Measurements from ENCODE around the gene OR5H1.
"Not testable (repeated sequence)": the region's sequence is repeated elsewhere in the genome, so short reads cannot be mapped to it uniquely, and the experiment has no call there.

The OR5H1 gene

GRCh38 chr3:98114264-98114663, 16.3 kb upstream of the OR5H1 start:
- TF ChIP-seq, protein P1, sequence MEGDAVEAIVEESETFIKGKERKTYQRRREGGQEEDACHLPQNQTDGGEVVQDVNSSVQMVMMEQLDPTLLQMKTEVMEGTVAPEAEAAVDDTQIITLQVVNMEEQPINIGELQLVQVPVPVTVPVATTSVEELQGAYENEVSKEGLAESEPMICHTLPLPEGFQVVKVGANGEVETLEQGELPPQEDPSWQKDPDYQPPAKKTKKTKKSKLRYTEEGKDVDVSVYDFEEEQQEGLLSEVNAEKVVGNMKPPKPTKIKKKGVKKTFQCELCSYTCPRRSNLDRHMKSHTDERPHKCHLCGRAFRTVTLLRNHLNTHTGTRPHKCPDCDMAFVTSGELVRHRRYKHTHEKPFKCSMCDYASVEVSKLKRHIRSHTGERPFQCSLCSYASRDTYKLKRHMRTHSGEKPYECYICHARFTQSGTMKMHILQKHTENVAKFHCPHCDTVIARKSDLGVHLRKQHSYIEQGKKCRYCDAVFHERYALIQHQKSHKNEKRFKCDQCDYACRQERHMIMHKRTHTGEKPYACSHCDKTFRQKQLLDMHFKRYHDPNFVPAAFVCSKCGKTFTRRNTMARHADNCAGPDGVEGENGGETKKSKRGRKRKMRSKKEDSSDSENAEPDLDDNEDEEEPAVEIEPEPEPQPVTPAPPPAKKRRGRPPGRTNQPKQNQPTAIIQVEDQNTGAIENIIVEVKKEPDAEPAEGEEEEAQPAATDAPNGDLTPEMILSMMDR (IDR thresholded peaks at IDR 0.05; ENCODE audit: low read depth, low read length) = no peak
- no peak overlapping the region for H3K4me3 ChIP-seq (replicated peaks in 1 of 2; ENCODE audit: low read depth in 2 of 2, low read length in 2 of 2)
- no peak for DNase-seq (ENCODE audit: low read depth in 2 of 2)

GRCh38 chr3:98115717-98116116, 14.8 kb upstream of the OR5H1 start:
- TF ChIP-seq, protein P1 (IDR thresholded peaks at IDR 0.05; ENCODE audit: low read depth, low read length) = no peak
- DNase-seq (ENCODE audit: low read depth in 2 of 2) = no peak
- no peak overlapping the region for H3K4me3 ChIP-seq (replicated peaks in 1 of 2; ENCODE audit: low read depth in 2 of 2, low read length in 2 of 2)

GRCh38 chr3:98136631-98137030, 6.1 kb downstream of the OR5H1 start:
- DNase-seq (ENCODE audit: low read depth in 2 of 2) = no peak
- TF ChIP-seq, protein P1 (IDR thresholded peaks at IDR 0.05; ENCODE audit: low read depth, low read length) = no peak
- no peak overlapping the region for H3K4me3 ChIP-seq (replicated peaks in 1 of 2; ENCODE audit: low read depth in 2 of 2, low read length in 2 of 2)

GRCh38 chr3:98137826-98138557, 7.5 kb downstream of the OR5H1 start:
- DNase-seq (ENCODE audit: low read depth in 2 of 2); H3K4me3 ChIP-seq (replicated peaks in 1 of 2; ENCODE audit: low read depth in 2 of 2, low read length in 2 of 2): not testable (repeated sequence)

DNA sequence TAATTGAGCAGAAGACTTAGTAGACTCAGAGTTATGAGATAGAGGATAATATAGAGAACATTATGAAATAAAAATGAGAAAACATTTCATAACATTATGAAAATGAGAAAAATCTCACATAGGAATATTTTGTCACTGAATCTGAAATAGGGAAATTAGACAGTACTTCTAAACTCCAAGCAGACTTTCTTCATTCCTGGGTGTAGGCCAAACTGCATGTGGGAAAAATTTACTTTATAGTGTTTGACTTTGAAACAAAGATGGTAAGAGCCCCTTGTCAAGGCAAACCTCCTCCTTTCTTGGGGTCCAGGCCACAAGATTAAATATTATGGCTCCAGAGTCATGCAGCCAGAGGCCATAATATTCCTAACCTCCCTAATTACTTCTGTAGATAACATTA, 10.0 kb downstream of the OR5H1 start:
- no peak overlapping the region for H3K4me3 ChIP-seq (replicated peaks in 1 of 2; ENCODE audit: low read depth in 2 of 2, low read length in 2 of 2)
- TF ChIP-seq, protein P1 (IDR thresholded peaks at IDR 0.05; ENCODE audit: low read depth, low read length) = no peak
- DNase-seq (ENCODE audit: low read depth in 2 of 2) = no peak

- no peak for DNase-seq (ENCODE audit: low read depth in 2 of 2)
- TF ChIP-seq, protein P1 (IDR thresholded peaks at IDR 0.05; ENCODE audit: low read depth, low read length) = no peak
- no peak within 1 kb of the TSS for H3K4me3 ChIP-seq (replicated peaks in 1 of 2; ENCODE audit: low read depth in 2 of 2, low read length in 2 of 2)
Observed at GRCh38 chr3:98147179-98147578, 16.7 kb downstream of the OR5H1 start, which contains the start of gene OR5H14. Gene OR5H14 (plus strand): TSS chr3:98147479. CDS start chr3:98149386, 1,907 bp downstream.

- DNase-seq (ENCODE audit: low read depth in 2 of 2) = no peak
- TF ChIP-seq, protein P1 (IDR thresholded peaks at IDR 0.05; ENCODE audit: low read depth, low read length) = no peak
- no peak overlapping the region for H3K4me3 ChIP-seq (replicated peaks in 1 of 2; ENCODE audit: low read depth in 2 of 2, low read length in 2 of 2)
Observed at GRCh38 chr3:98148751-98149150, 18.2 kb downstream of the OR5H1 start.

DNA sequence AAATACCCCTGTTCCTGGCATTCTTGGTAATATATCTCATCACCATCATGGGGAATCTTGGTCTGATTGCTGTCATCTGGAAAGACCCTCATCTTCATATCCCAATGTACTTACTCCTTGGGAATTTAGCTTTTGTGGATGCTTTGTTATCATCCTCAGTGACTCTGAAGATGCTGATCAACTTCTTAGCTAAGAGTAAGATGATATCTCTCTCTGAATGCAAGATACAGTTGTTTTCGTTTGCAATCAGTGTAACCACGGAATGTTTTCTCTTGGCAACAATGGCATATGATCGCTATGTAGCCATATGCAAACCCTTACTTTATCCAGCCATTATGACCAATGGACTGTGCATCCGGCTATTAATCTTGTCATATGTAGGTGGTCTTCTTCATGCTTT, 18.9 kb downstream of the OR5H1 start:
- not testable (repeated sequence) for DNase-seq (ENCODE audit: low read depth in 2 of 2); H3K4me3 ChIP-seq (replicated peaks in 1 of 2; ENCODE audit: low read depth in 2 of 2, low read length in 2 of 2)
